DND-41 (cell line): ENCODE data around the gene KIF2C.

Experiments used
- ATAC-seq: fragments of 200-7000 bp; cut with Tn5 transposase; 3 replicates; pipeline ENCODE4 v1.9.1; 2021; ENCODE audit warnings: low read depth; ENCODE audit not compliant: insufficient read depth
- DNase-seq: peaks from one replicate; pipeline ENCODE4 v3.0.0-alpha.2; 2020
- H2AFZ ChIP-seq: 2 replicates; pipeline ENCODE4 v1.6.0; 2012; ENCODE audit warnings: low read depth, low read length
- H3K27ac ChIP-seq: 2 replicates; pipeline ENCODE4 v1.5.1; 2012; ENCODE audit warnings: low read length, inconsistent platforms
- H3K27me3 ChIP-seq: fragments of 200-600 bp; sonication (generic); 2 replicates; pipeline ENCODE4 v1.6.0; 2012; ENCODE audit warnings: low read length, mild to moderate bottlenecking, inconsistent platforms; ENCODE audit not compliant: insufficient read depth, poor library complexity
- H3K36me3 ChIP-seq: 2 replicates; pipeline ENCODE4 v1.5.1; 2012; ENCODE audit warnings: low read length, inconsistent platforms; ENCODE audit not compliant: insufficient read depth
- H3K4me1 ChIP-seq: 2 replicates; pipeline ENCODE4 v1.5.1; 2012; ENCODE audit warnings: mild to moderate bottlenecking, low read length; ENCODE audit not compliant: insufficient read depth
- H3K4me2 ChIP-seq: 2 replicates; pipeline ENCODE4 v1.6.0; 2012; ENCODE audit warnings: mild to moderate bottlenecking, moderate library complexity, low read length, inconsistent platforms; ENCODE audit not compliant: insufficient read depth
- H3K4me3 ChIP-seq, 2 experiments: fragments of 200-600 bp in 1 of 2; shearing (Covaris generic) in 1 of 2; 2 replicates each; pipeline ENCODE4 v1.5.1; 2012 to 2016; ENCODE audit warnings: inconsistent platforms in 2 of 2, low read length in 2 of 2, mild to moderate bottlenecking in 2 of 2, low read depth in 1 of 2, moderate library complexity in 1 of 2
- H3K79me2 ChIP-seq: 2 replicates; pipeline ENCODE4 v1.6.0; 2012; ENCODE audit warnings: low read length, inconsistent platforms; ENCODE audit not compliant: insufficient read depth
- H3K9ac ChIP-seq: 2 replicates; pipeline ENCODE4 v1.6.0; 2012; ENCODE audit warnings: low read depth, mild to moderate bottlenecking, inconsistent platforms, low read length, moderate library complexity
- H3K9me3 ChIP-seq: 2 replicates; pipeline ENCODE4 v1.5.1; 2012; ENCODE audit warnings: low read length, moderate library complexity, mild to moderate bottlenecking, inconsistent platforms; ENCODE audit not compliant: insufficient read depth, severe bottlenecking
- H4K20me1 ChIP-seq: 2 replicates; pipeline ENCODE4 v1.6.0; 2012; ENCODE audit warnings: low read length; ENCODE audit not compliant: insufficient read depth
- CTCF ChIP-seq: IDR thresholded peaks from 2 replicates; pipeline ENCODE4 v1.5.1; 2012; ENCODE audit warnings: borderline replicate concordance, low read length, moderate library complexity, mild to moderate bottlenecking; ENCODE audit not compliant: poor library complexity, severe bottlenecking; ENCODE audit errors: extremely low read depth
- EZH2 ChIP-seq: IDR thresholded peaks from 3 replicates; pipeline ENCODE4 v1.6.1; 2012; ENCODE audit warnings: borderline replicate concordance, low read depth, mild to moderate bottlenecking, moderate library complexity, low read length, inconsistent platforms; ENCODE audit not compliant: severe bottlenecking

The KIF2C gene

GRCh38 chr1:44799770-44800584 is 60.3 kb downstream of the KIF2C start, which contains the start of gene PLK3:
PLK3 (plus strand) TSS chr1:44800377; CDS start chr1:44800464, 87 bp downstream.
- ATAC-seq (peak; percentile 85), DNase-seq (peak; percentile 98)
- no peaks in the 10 kb centered on the region for H4K20me1 ChIP-seq
- peak within 1 kb of the TSS; percentile 55 to 76; a peak in 3 of 4 replicates for H3K4me3 ChIP-seq
- no peaks in the 10 kb centered on the region for H3K79me2 ChIP-seq
- peaks cover 29% of the 10 kb centered on the region for H3K36me3 ChIP-seq
- TF ChIP-seq CTCF (peak; percentile 89), EZH2 (no peak)
- peaks cover 34% of the 10 kb centered on the region for H3K4me1 ChIP-seq
- H2AFZ ChIP-seq = peak within 1 kb of the TSS; percentile 89
- H3K4me2 ChIP-seq = peak within 1 kb of the TSS; percentile 92
- H3K27ac ChIP-seq = peak within 1 kb of the TSS; percentile 88
- H3K9me3 ChIP-seq = no peaks in the 10 kb centered on the region
- peak within 1 kb of the TSS; percentile 87 for H3K9ac ChIP-seq
- H3K27me3 ChIP-seq = no peaks in the 10 kb centered on the region

GRCh38 chr1:44801491-44802305 is 62.1 kb downstream of the KIF2C start:
- TF ChIP-seq EZH2 = no peak
- peak overlapping the region; percentile 92 for H3K4me2 ChIP-seq
- peaks cover 41% of the 10 kb centered on the region for H3K36me3 ChIP-seq
- H3K79me2 ChIP-seq = no peaks in the 10 kb centered on the region
- peak overlapping the region in 1 of 2 experiments; percentile 21; a peak in 1 of 4 replicates for H3K4me3 ChIP-seq
- no peak overlapping the region for H2AFZ ChIP-seq
- DNase-seq = no peak
- H3K4me1 ChIP-seq = peaks cover 34% of the 10 kb centered on the region
- H3K27me3 ChIP-seq = no peaks in the 10 kb centered on the region
- no peak overlapping the region; the same call in 1 of the 2 replicates for H3K9ac ChIP-seq
- H3K27ac ChIP-seq = no peak overlapping the region
- no peaks in the 10 kb centered on the region for H4K20me1 ChIP-seq
- no peak for ATAC-seq
- no peaks in the 10 kb centered on the region for H3K9me3 ChIP-seq

GRCh38 chr1:44802306-44803061 is 62.8 kb downstream of the KIF2C start:
- Histone ChIP-seq H3K9me3 (no peaks in the 10 kb centered on the region), H3K36me3 (peaks cover 41% of the 10 kb centered on the region), H3K4me3 (no peak overlapping the region), H2AFZ (no peak overlapping the region), H3K27ac (no peak overlapping the region), H3K9ac (no peak overlapping the region), H3K4me1 (peaks cover 34% of the 10 kb centered on the region), H4K20me1 (no peaks in the 10 kb centered on the region), H3K27me3 (no peaks in the 10 kb centered on the region), H3K79me2 (no peaks in the 10 kb centered on the region), H3K4me2 (peak overlapping the region; percentile 92; the same call in 1 of the 2 replicates)
- TF ChIP-seq EZH2 = no peak
- TF ChIP-seq CTCF = no peak
- DNase-seq (no peak), ATAC-seq (no peak)
